ENCODE data around the gene RGS12. TPM values are rescaled to one million over a fixed set of nuclear protein-coding genes. Genes with fewer than 3 reads are reported as not detected.

RGS12 gene
- total RNA-seq, 3 donors from 2014 or later, result 2.3 to 3.0 (median 2.5) TPM

DNA sequence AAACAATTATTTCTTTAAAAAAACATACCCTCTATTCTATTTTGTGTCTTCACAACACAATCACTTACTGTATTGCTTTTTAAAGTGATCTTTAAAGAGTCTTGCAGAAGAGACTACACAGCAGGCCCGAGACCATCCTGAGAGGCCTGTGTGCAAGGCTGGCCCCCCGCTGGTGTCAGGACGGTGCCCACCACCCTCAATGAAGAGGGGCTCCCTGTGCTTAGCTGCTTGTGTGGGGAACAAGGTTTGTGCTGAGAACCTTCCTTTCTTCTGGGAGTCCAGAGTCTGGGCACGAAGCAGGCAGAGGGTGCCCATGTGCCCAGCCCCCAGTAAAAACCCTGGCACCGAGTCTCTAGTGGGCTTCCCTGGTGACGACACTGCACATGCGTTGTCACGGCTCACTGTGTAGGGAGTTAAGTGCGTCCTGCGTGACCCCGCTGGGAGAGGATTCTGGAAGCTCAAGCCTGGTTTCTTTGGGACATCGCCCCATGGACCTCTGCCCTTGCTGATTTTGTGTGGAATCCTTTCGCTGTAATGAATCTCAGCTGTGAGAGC, 22.0 kb downstream of the RGS12 start:
- Mint-ChIP-seq H3K27me3 (ENCODE audit: low read depth) (no peaks in the 10 kb centered on the region), H3K9me3 (no peaks in the 10 kb centered on the region), H3K36me3 (ENCODE audit: insufficient read depth) (peaks cover 8% of the 10 kb centered on the region), H3K4me3 (no peak overlapping the region), H3K4me1 (ENCODE audit: low read depth) (no peaks in the 10 kb centered on the region)
- no peak for ATAC-seq
- DNase-seq, result no peak

DNA sequence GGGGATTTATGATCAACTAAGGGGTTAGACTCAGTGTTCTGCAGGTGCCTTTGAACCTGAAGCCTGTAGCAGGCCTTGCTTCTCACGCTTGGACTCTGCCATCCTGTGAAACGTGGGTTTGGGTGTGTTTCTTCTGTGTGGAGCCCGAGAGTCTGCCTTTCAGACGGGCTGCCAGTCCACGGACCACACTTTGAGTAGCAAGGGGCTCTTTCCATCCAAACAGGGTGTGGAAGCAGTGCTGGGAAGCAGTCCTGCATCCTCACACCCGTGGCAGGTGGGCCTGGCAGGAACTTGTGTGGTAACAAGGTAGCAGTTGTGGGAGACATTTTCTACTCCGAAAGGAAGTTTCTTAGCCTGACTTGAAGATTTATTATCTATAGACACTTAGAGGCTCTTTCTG, 22.7 kb downstream of the RGS12 start:
- ATAC-seq (no peak), DNase-seq (no peak)
- H3K4me1 Mint-ChIP-seq (ENCODE audit: low read depth), result no peaks in the 10 kb centered on the region
- H3K9me3 Mint-ChIP-seq, result no peaks in the 10 kb centered on the region
- no peak overlapping the region for H3K4me3 Mint-ChIP-seq
- peaks cover 8% of the 10 kb centered on the region for H3K36me3 Mint-ChIP-seq (ENCODE audit: insufficient read depth)
- no peaks in the 10 kb centered on the region for H3K27me3 Mint-ChIP-seq (ENCODE audit: low read depth)

DNA sequence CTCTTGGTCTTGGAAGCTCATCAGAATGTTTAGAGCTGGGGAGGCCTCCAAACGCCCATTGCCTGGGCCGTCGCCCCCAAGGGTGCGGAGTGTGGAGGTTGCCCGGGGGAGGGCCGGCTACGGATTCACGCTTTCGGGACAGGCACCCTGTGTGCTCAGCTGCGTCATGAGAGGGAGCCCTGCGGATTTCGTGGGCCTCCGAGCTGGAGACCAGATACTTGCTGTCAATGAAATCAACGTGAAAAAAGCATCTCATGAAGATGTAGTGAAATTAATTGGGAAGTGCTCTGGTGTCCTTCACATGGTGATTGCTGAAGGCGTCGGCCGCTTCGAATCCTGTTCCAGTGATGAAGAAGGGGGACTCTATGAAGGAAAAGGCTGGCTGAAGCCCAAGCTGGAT, 23.3 kb downstream of the RGS12 start:
- no peak overlapping the region for H3K4me3 Mint-ChIP-seq
- no peaks in the 10 kb centered on the region for H3K4me1 Mint-ChIP-seq (ENCODE audit: low read depth)
- H3K9me3 Mint-ChIP-seq, result no peaks in the 10 kb centered on the region
- no peaks in the 10 kb centered on the region for H3K27me3 Mint-ChIP-seq (ENCODE audit: low read depth)
- no peak for ATAC-seq
- DNase-seq, result no peak
- H3K36me3 Mint-ChIP-seq (ENCODE audit: insufficient read depth), result peaks cover 8% of the 10 kb centered on the region

DNA sequence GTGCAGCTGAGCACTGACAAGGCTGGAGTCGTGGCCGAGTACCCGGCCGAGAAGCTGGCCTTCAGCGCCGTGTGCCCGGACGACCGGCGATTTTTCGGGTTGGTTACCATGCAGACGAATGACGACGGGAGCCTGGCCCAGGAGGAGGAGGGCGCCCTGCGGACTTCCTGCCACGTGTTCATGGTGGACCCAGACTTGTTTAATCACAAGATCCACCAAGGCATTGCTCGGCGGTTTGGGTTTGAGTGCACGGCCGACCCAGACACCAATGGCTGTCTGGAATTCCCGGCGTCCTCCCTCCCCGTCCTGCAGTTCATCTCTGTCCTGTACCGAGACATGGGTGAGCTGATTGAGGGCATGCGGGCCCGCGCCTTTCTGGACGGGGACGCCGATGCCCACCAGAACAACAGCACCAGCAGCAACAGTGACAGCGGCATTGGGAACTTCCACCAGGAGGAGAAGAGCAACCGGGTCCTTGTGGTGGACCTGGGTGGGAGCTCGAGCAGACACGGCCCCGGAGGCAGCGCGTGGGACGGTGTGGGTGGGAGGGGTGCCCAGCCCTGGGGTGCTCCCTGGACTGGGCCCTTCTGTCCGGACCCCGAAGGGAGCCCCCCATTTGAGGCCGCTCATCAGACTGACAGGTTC, 24.3 kb downstream of the RGS12 start:
- Mint-ChIP-seq H3K4me1 (ENCODE audit: low read depth) (no peaks in the 10 kb centered on the region), H3K27me3 (ENCODE audit: low read depth) (no peaks in the 10 kb centered on the region), H3K4me3 (no peak overlapping the region), H3K9me3 (no peaks in the 10 kb centered on the region), H3K36me3 (ENCODE audit: insufficient read depth) (peaks cover 8% of the 10 kb centered on the region)
- DNase-seq (no peak), ATAC-seq (no peak)

DNA sequence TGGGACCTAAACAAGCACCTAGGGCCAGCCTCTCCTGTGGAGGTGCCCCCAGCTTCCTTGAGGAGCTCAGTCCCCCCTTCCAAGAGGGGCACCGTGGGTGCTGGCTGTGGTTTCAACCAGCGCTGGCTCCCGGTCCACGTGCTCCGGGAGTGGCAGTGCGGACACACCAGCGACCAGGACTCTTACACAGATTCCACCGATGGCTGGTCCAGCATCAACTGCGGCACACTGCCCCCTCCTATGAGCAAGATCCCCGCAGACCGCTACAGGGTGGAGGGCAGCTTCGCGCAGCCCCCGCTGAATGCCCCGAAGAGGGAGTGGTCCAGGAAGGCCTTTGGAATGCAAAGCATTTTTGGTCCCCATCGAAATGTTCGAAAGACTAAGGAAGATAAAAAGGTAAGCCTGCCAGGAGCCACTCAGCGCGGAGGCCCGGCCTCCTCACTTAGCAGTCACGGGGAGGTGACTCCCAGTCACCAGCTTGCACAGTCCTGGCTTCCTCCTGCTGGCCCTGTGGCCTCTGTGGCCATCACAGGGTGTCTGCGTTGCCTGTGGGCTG, 24.9 kb downstream of the RGS12 start:
- Mint-ChIP-seq H3K36me3 (ENCODE audit: insufficient read depth) (peaks cover 8% of the 10 kb centered on the region), H3K9me3 (no peaks in the 10 kb centered on the region), H3K4me1 (ENCODE audit: low read depth) (no peaks in the 10 kb centered on the region), H3K27me3 (ENCODE audit: low read depth) (no peaks in the 10 kb centered on the region), H3K4me3 (no peak overlapping the region)
- ATAC-seq, result no peak
- DNase-seq, result no peak

DNA sequence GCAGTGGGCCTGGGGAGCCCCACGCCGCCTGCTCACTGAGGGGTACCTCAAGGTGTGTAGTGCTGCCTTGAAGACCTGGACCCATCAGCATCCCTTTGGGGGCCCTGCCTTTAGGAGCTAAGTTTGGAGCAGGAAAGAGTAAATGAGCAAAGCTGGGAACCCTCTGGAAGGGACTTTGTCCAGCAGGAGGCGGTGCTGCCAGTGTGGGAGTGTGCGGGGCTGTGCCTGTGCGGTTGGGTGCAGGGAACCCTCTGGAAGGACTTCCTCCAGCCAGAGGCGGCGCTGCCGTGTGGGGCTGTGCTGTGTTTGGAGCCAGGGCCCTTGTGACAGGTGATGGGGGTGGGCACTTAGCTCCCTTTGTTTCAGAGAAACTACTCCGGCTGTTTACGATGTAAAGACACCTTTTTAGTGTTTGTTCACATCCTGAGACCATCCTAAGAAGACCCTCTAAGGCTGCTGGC, 25.8 kb downstream of the RGS12 start:
- ATAC-seq, result no peak
- Mint-ChIP-seq H3K36me3 (ENCODE audit: insufficient read depth) (peaks cover 9% of the 10 kb centered on the region), H3K4me1 (ENCODE audit: low read depth) (no peaks in the 10 kb centered on the region), H3K4me3 (no peak overlapping the region), H3K27me3 (ENCODE audit: low read depth) (no peaks in the 10 kb centered on the region), H3K9me3 (no peaks in the 10 kb centered on the region)
- no peak for DNase-seq

DNA sequence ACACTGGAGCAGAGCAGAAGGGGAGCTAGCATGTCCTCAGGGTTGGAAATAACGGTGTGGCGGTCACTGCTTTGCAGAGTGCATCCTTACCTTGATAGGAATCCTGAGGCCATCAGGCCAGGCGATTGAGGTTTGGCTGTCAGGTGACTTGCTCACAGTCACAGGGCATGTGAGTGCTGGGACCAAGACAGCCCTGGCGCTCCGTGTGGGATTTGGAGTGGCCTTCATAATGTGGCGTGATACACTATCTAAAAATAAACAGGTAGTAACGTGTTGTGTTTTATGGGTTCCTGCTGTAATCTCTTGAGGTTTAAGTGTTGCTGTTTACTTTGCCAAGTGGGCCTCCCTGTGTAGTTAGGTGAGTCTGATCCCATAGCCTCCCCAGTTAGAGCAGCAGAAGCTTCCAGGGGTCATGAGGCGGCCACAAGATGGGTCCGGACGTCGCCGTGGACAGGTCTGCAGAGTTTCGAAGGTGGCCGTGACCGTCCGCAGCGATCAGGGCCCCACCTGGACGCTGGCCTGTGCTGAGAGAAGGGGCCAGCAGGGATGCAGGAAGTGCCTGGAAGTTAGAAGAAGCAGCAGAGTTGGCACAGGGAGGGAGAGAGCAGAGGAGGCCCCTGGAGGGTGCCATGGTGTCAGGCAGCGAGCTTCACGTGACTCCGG, 27.7 kb downstream of the RGS12 start:
- no peak for DNase-seq

DNA sequence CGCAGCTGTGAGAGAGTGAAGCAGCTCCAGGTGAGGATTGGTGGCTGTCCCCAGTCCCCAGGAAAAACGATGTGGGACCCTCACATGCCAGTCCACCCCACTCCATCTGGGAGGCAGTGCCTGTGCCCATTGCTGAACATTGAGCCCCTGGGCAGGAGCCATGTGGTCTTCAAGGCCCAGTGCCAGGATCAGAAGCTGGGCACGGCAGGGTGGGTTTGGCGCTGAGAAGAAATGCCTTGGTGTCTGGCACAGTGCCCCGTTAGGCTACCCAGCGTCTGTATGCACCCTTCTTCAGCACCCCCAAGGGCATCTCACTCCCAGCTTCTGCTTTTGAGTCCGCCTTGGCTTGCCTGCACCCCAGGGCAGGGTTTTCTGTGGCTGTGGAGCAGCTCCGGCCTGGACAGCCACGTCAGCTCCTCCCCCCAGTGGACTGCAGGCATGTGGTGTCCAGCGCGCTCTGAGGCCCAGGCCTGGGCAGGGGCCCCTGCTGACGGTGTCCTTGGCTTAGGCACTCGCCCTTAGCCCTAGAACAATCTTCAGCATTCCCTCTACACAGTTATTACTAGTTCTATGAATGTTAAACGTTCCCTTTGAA, 28.6 kb downstream of the RGS12 start:
- ATAC-seq (no peak), DNase-seq (no peak)
- H3K9me3 Mint-ChIP-seq, result no peaks in the 10 kb centered on the region
- H3K4me3 Mint-ChIP-seq, result no peak overlapping the region
- H3K4me1 Mint-ChIP-seq (ENCODE audit: low read depth), result no peaks in the 10 kb centered on the region
- H3K36me3 Mint-ChIP-seq (ENCODE audit: insufficient read depth), result peaks cover 9% of the 10 kb centered on the region
- no peaks in the 10 kb centered on the region for H3K27me3 Mint-ChIP-seq (ENCODE audit: low read depth)

More for the DNA sequence above, 27.7 kb downstream of the RGS12 start:
- Mint-ChIP-seq H3K4me1 (ENCODE audit: low read depth) (no peaks in the 10 kb centered on the region), H3K4me3 (no peak overlapping the region), H3K36me3 (ENCODE audit: insufficient read depth) (peaks cover 12% of the 10 kb centered on the region), H3K9me3 (no peaks in the 10 kb centered on the region), H3K27me3 (ENCODE audit: low read depth) (no peaks in the 10 kb centered on the region)
- no peak for ATAC-seq

DNA sequence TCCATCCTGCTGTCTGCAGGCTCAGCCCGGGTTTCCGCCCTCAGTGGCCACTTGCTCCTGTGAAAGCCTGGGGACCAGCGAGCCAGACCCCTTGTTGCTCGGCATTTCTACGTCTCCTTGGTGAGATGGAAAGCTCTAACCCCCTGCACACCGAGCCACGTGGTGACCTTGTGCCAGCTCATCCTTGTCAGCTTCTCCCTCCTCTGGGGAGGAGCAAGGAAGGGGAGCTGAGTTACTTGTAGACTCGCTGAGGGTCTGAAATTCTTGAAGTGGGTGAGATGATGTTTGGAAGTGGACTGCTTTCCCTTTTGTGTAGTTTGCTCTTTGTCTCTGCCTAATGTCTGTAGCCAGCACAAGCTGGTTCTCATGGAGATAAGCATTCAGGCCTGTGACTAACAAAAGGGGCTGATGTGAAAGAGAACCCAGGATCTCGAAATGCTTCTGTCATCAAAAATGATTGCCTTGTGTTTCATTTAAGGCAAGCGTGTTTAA, 29.3 kb downstream of the RGS12 start:
- Mint-ChIP-seq H3K4me1 (ENCODE audit: low read depth) (peaks cover under 1% of the 10 kb centered on the region), H3K27me3 (ENCODE audit: low read depth) (no peaks in the 10 kb centered on the region), H3K36me3 (ENCODE audit: insufficient read depth) (peaks cover 5% of the 10 kb centered on the region), H3K9me3 (no peaks in the 10 kb centered on the region), H3K4me3 (no peak overlapping the region)
- ATAC-seq (no peak), DNase-seq (no peak)

DNA sequence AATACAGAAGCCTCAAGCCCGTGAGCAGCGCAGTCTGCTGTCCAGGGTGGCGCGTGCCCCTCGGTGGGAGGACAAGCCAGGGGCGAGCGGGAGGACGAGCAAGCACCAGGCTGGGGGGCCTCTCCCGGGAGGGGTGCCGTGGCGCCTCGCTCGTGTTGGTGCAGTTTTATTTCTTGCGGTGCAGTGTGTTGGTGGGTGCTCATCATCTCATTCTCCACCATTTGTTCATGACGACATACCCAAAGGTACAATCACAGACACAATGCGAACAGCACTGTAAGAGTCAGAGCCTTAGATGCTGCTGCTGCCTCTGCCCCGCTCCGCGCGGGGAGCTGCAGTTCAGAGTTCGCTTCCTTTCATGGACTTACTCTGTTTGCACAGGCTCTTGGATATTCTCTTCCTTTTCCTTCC, 30.3 kb downstream of the RGS12 start:
- H3K9me3 Mint-ChIP-seq, result no peaks in the 10 kb centered on the region
- H3K4me1 Mint-ChIP-seq (ENCODE audit: low read depth), result peaks cover 3% of the 10 kb centered on the region
- H3K36me3 Mint-ChIP-seq (ENCODE audit: insufficient read depth), result peaks cover 3% of the 10 kb centered on the region
- no peak overlapping the region for H3K4me3 Mint-ChIP-seq
- DNase-seq, result no peak
- H3K27me3 Mint-ChIP-seq (ENCODE audit: low read depth), result no peaks in the 10 kb centered on the region
- ATAC-seq, result no peak

DNA sequence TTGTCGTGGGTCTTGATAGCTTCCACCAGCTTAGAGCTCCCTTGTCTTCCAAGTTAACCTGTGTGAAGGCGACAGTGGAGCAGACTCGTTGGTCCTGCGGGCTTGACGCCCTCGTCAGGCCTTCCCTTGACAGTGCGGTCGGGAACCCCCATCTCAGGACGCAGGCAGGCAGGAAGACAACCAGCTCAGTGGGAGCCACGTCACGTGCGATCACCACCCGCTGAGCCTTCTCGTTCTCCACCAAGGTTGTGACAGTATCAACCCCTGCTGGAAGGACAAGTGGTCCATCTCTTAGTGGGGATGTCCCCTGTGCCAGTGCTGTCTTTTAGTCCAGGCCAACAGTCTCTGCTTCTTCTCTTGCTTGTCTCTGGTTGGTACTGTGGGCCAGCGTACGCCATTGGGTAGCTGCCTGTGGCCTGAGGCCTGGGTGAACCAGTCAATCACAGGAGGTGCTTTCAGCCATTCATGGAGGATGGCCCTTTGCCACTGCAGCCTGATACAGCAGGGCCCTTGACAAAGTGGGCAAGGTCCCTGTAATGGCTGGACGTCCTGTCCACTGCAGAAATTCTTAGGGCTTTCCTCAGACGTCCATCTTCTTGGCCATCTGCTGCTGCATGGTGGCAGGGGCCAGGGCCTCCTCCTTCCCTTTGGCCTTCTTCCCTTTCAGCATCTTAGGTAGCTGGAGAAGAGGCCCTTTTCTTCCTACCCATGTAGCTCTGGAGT, 31.4 kb downstream of the RGS12 start:
- Mint-ChIP-seq H3K4me1 (ENCODE audit: low read depth) (peaks cover 3% of the 10 kb centered on the region), H3K27me3 (ENCODE audit: low read depth) (no peaks in the 10 kb centered on the region), H3K36me3 (ENCODE audit: insufficient read depth) (peaks cover 3% of the 10 kb centered on the region), H3K4me3 (no peak overlapping the region), H3K9me3 (no peaks in the 10 kb centered on the region)
- ATAC-seq, result no peak
- DNase-seq, result no peak

DNA sequence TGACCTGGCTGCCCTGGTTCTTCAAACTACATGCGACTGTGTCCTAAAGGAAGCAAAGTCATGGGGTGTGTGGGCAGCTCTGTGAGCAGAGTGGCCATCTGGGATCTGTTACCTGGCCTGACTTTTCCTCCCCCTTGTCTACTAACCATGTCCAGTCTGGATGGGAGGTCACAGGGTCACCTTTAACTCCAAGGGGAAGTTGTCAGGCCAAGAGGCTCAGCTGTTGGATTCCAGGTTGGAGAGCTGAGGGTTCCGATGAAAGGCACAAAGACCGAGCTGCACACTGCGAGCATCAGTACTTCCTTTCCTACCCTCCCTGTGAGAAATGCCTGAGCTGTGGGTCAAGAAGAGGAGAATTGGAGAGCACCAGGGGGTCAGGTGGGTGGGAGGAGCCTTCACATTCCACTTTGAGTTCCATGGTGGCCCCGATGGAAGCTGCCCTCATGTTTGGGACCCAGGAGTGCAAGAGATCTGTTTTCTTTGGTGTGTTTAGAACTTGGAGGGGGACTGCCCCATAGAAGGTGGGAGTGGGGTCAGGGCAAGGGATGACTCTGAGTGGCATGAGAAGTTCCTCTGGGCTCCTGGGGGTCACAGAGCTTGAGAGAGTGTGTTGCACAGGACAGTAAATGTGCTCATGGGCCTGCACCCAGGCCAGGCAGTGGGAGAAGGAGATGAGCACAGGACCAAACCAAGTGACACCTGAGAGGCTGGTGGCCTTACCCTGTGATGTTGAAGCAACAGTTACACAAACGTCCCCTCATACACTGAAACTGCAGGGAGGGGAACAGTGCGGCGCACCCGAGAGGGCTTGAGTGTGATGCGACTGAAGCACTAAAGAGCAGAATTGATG, 36.2 kb downstream of the RGS12 start:
- Mint-ChIP-seq H3K36me3 (ENCODE audit: insufficient read depth) (peaks cover 2% of the 10 kb centered on the region), H3K9me3 (no peaks in the 10 kb centered on the region), H3K4me3 (no peak overlapping the region), H3K4me1 (ENCODE audit: low read depth) (peaks cover 3% of the 10 kb centered on the region), H3K27me3 (ENCODE audit: low read depth) (no peaks in the 10 kb centered on the region)
- ATAC-seq, result no peak
- no peak for DNase-seq

DNA sequence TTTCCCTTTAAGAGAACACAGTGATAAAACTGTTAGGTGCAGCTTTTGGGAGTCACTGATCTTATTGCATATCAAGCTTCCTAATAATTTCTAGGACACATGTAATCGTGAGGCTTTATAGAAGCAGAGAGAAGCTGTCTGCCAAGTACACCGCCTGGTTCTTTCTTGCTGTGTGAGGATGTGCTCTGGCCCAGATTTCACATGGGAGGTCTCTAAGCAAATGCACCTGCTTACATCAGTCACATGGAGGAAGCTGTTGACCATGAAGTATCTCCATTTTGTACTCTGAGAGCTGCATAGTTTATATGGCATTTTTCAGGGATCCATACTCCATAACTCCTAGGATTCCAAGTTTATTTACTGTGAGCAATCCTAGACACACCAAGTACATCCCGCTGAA, 37.1 kb downstream of the RGS12 start:
- ATAC-seq (no peak), DNase-seq (no peak)
- Mint-ChIP-seq H3K4me1 (ENCODE audit: low read depth) (peaks cover 6% of the 10 kb centered on the region), H3K27me3 (ENCODE audit: low read depth) (no peaks in the 10 kb centered on the region), H3K9me3 (no peaks in the 10 kb centered on the region), H3K36me3 (ENCODE audit: insufficient read depth) (peaks cover 2% of the 10 kb centered on the region), H3K4me3 (no peak overlapping the region)
